Neural crest cell (in vitro differentiated cells): Measurements from ENCODE around the gene RPS19. TPM values are rescaled to one million over a fixed set of nuclear protein-coding genes. Genes with fewer than 3 reads are reported as not detected.

Source experiments
- DNase-seq: peaks from one replicate; pipeline ENCODE4 v3.0.0; 2021; ENCODE audit warnings: low read depth, mixed read lengths, low spot score
- H3K27ac Mint-ChIP-seq: one replicate; pipeline ENCODE4 v1.8.0; 2021; ENCODE audit warnings: mild to moderate bottlenecking, mixed read lengths; ENCODE audit not compliant: unreplicated experiment
- H3K27me3 Mint-ChIP-seq: 2 replicates; pipeline ENCODE4 v1.8.0; 2021; ENCODE audit warnings: low read depth, mild to moderate bottlenecking, mixed read lengths
- H3K36me3 Mint-ChIP-seq: 2 replicates; pipeline ENCODE4 v1.8.0; 2021; ENCODE audit warnings: low read depth, mild to moderate bottlenecking, mixed read lengths
- H3K4me1 Mint-ChIP-seq: 2 replicates; pipeline ENCODE4 v1.8.0; 2021; ENCODE audit warnings: mixed read lengths
- H3K4me3 Mint-ChIP-seq: one replicate; pipeline ENCODE4 v1.8.0; 2021; ENCODE audit warnings: mild to moderate bottlenecking, mixed read lengths
- H3K9me3 Mint-ChIP-seq: 2 replicates; pipeline ENCODE4 v1.8.0; 2021; ENCODE audit warnings: mixed read lengths
- total RNA-seq: library from RNA; stranded (reverse); gene quantifications from 2 replicates; pipeline ENCODE4 v1.2.1, GENCODE V29; 2021
- TF ChIP-seq, protein P1 (sequence below): fragments of 200-600 bp; sonication (generic); conservative IDR thresholded peaks from 2 replicates; pipeline ENCODE4 v1.5.0; 2021; ENCODE audit warnings: antibody characterized with exemption, mild to moderate bottlenecking

RPS19 gene
- total RNA-seq, 1 donor from 2014 or later: 2,613 TPM

DNA sequence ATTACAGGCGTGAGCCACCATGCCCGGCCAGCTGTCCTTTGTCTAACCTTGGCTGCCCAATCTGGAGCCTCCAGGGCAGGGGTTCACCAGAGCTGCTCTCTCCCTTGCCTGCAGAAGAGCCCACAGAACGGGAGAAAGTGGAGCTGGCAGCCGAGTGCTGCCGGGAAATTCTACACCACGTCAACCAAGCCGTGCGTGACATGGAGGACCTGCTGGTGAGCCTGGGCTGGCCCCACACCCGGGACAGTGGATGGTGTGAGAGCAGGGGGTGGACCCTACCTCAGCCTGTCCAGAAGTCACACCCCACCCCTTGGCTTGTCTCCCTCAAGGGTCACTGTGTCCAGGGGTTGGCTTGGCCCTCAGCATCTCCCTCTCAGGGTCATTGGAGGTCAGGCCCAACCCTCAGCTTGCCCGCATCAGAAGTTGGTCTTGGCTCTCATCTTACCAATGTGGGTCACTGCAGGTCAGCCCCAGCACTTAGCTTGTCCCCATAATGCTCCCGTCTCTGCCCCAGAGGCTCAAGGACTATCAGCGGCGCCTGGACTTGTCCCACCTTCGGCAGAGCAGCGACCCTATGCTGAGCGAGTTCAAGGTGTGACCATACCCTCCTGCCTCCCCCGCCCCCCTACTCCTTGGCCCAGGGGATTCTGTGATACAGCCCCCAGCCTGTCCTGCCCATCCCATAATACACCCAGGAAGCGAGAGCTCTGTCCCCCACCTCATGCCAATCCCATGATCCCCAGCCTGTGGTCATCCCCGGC, 43.3 kb downstream of the RPS19 start:
- DNase-seq: no peak
- Mint-ChIP-seq H3K4me3 (no peak overlapping the region), H3K27ac (no peak overlapping the region), H3K4me1 (peaks cover 4% of the 10 kb centered on the region), H3K36me3 (peaks cover 7% of the 10 kb centered on the region), H3K9me3 (no peaks in the 10 kb centered on the region), H3K27me3 (peaks cover 3% of the 10 kb centered on the region)
- TF ChIP-seq, protein P1, sequence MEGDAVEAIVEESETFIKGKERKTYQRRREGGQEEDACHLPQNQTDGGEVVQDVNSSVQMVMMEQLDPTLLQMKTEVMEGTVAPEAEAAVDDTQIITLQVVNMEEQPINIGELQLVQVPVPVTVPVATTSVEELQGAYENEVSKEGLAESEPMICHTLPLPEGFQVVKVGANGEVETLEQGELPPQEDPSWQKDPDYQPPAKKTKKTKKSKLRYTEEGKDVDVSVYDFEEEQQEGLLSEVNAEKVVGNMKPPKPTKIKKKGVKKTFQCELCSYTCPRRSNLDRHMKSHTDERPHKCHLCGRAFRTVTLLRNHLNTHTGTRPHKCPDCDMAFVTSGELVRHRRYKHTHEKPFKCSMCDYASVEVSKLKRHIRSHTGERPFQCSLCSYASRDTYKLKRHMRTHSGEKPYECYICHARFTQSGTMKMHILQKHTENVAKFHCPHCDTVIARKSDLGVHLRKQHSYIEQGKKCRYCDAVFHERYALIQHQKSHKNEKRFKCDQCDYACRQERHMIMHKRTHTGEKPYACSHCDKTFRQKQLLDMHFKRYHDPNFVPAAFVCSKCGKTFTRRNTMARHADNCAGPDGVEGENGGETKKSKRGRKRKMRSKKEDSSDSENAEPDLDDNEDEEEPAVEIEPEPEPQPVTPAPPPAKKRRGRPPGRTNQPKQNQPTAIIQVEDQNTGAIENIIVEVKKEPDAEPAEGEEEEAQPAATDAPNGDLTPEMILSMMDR: no peak

DNA sequence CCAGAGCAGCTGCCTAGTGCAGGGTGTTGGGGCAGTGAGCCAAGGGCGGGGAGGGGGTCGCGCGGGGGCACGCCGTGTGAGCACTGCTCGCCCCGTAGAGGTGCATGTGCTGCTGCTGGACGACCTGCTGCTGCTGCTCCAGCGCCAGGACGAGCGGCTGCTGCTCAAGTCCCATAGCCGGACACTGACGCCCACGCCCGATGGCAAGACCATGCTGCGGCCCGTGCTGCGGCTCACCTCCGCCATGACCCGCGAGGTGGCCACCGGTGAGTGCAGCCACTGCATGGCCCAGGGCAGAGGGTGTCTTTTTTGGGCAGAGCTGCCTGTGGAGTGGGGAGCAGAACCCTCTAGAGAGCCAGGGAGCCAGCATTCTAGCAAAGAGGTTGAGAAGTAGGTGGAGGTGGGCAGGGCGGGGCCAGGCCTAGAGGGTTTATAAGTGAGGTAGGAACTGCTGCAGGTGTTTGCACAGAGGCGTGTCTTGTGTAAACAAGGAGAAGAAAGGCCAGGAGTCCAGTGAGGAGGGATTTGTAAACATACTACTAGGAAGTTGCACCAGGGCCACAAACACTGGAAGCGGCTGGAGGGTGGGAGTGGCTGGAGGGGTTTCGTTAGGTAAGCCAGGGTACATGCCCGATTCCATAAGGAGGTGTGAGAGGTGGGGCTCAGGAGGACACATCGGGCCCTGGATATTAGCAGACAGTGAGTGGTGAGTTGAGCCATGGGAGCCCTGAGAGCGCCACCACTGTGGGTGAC, 44.2 kb downstream of the RPS19 start:
- Mint-ChIP-seq H3K36me3 (peaks cover 5% of the 10 kb centered on the region), H3K4me3 (no peak overlapping the region), H3K9me3 (no peaks in the 10 kb centered on the region), H3K27ac (no peak overlapping the region), H3K4me1 (peaks cover 4% of the 10 kb centered on the region), H3K27me3 (peaks cover 5% of the 10 kb centered on the region)
- no peak for DNase-seq
- TF ChIP-seq, protein P1: no peak

DNA sequence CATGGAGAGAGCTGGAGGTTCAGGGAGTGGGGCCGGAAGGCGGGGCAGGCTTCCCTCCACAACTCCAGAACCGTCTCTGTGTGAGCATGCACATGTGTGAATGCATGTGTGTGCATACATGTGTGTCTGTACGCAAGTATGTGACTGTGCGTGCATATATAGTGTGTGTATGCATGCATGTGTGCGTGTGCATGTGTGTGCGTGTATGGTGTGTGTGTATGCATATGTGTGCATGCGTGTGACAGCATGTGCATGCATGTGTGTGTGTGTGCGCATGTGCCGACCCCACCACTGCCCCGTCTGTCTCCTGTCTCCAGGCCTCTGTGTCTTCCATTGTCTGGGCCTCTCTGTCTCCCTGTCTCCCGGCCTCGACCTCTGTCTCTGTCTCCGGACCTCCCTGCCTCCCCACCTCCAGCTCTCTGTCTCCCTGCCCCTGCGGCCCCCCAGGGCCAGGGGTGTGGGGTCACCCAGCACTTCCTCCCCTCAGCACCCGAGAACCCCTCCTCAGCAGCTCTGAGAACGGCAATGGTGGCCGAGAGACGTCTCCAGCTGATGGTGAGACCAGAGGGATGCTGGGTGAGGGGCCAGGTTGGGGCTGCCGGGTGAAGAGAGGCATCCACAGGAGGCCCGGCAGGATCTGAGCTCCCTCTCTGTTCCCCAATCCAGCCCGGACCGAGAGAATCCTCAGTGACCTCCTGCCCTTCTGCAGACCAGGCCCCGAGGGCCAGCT, 45.4 kb downstream of the RPS19 start:
- H3K36me3 Mint-ChIP-seq: peaks cover 5% of the 10 kb centered on the region
- no peak overlapping the region for H3K4me3 Mint-ChIP-seq
- TF ChIP-seq, protein P1: no peak
- peaks cover 4% of the 10 kb centered on the region for H3K4me1 Mint-ChIP-seq
- DNase-seq: no peak
- peaks cover 8% of the 10 kb centered on the region for H3K27me3 Mint-ChIP-seq
- H3K27ac Mint-ChIP-seq: no peak overlapping the region
- H3K9me3 Mint-ChIP-seq: no peaks in the 10 kb centered on the region

DNA sequence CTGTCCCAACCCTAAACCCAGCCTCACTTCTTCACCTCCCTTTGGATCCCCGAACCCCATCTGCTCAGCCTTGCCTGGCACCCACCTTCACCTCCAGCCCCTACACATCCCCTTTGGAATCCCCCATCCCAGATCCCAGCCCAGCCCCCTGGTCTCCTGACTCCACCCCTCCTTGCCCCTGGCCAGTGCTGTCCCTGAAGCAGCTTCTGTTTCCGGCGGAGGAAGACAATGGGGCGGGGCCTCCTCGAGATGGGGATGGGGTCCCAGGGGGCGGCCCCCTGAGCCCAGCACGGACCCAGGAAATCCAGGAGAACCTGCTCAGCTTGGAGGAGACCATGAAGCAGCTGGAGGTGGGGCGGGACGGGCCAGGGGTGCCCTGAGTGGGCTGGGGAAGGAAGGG, 46.2 kb downstream of the RPS19 start:
- H3K9me3 Mint-ChIP-seq: no peaks in the 10 kb centered on the region
- no peak overlapping the region for H3K27ac Mint-ChIP-seq
- H3K4me1 Mint-ChIP-seq: peaks cover 4% of the 10 kb centered on the region

More for the DNA sequence above, 46.2 kb downstream of the RPS19 start:
- peaks cover 8% of the 10 kb centered on the region for H3K27me3 Mint-ChIP-seq
- no peak overlapping the region for H3K4me3 Mint-ChIP-seq
- DNase-seq: no peak
- peaks cover 5% of the 10 kb centered on the region for H3K36me3 Mint-ChIP-seq
- TF ChIP-seq, protein P1: no peak
